Upper lobe of left lung (tissue), 6 donors: Measurements from ENCODE around the gene OTUD3. TPM values are rescaled to one million over a fixed set of nuclear protein-coding genes. Genes with fewer than 3 reads are reported as not detected.

Source experiments
- ATAC-seq, 2 donors: fragments of 200-7000 bp; cut with Tn5 transposase; one replicate each; pipeline ENCODE4 v1.9.1; 2022; ENCODE audit warnings: mild to moderate bottlenecking in 2 of 2, moderate library complexity in 2 of 2; ENCODE audit not compliant: low FRiP score in 2 of 2
- DNase-seq, 2 donors: peaks; one replicate each; pipeline ENCODE4 v3.0.0-alpha.2; 2019 to 2020
- H3K27ac ChIP-seq, 4 donors: fragments of 200-600 bp; sonication (generic); one replicate each; pipeline ENCODE4 v1.5.1; 2016 to 2019
- H3K27me3 ChIP-seq, 4 donors: fragments of 200-600 bp; sonication (generic); one replicate each; pipeline ENCODE4 v1.5.1; 2017 to 2019
- H3K36me3 ChIP-seq, 4 donors: fragments of 200-600 bp; sonication (generic); one replicate each; pipeline ENCODE4 v1.5.1; 2016 to 2019
- H3K4me1 ChIP-seq, 4 donors: fragments of 200-600 bp; sonication (generic); one replicate each; pipeline ENCODE4 v1.5.1; 2018 to 2019
- H3K4me3 ChIP-seq, 4 donors: fragments of 200-600 bp; sonication (generic); one replicate each; pipeline ENCODE4 v1.5.1; 2017 to 2019; ENCODE audit warnings: mild to moderate bottlenecking in 2 of 4, moderate library complexity in 1 of 4
- H3K9me3 ChIP-seq, 4 donors: fragments of 200-600 bp; sonication (generic); one replicate each; pipeline ENCODE4 v1.5.1; 2018 to 2019
- EP300 ChIP-seq, 4 donors: sonication (generic); formaldehyde crosslinking; IDR thresholded peaks; one replicate each; pipeline ENCODE4 v1.5.1; 2017; ENCODE audit warnings: antibody characterized with exemption in 4 of 4, control low read depth in 2 of 4
- POLR2A ChIP-seq, 4 donors: fragments of 450-650 bp; IDR thresholded peaks; one replicate each; pipeline ENCODE4 v1.5.1; 2016 to 2017; ENCODE audit warnings: antibody characterized with exemption in 4 of 4, mild to moderate bottlenecking in 2 of 4
- POLR2AphosphoS5 ChIP-seq, 2 donors: sonication (generic); formaldehyde crosslinking; IDR thresholded peaks; one replicate each; pipeline ENCODE4 v1.5.1; 2017; ENCODE audit warnings: antibody characterized with exemption in 2 of 2
- WGBS, 2 donors: methylation state at CpG; one replicate each; pipeline ENCODE4 v1.1.5; 2017 to 2018; 5-methylcytosine and 5-hydroxymethylcytosine counted together
- total RNA-seq, 6 donors: library from RNA; depleted of rRNA in 4 of 6; stranded (reverse); fragments of >200 nt in 4 of 6; gene quantifications; one replicate each; pipeline versions ENCODE4 v1.1.0 to v1.2.1, GENCODE V29; 2016 to 2021
- TF ChIP-seq, protein P1 (sequence below), 6 experiments: fragments of 450-650 bp in 4 of 6; fragments of 200-600 bp in 2 of 6; sonication (generic) in 2 of 6; IDR thresholded peaks; one replicate each; pipeline ENCODE4 v1.5.1; 2016 to 2019; ENCODE audit warnings: antibody characterized with exemption in 6 of 6
- donor health status: DM: no; HTN: no; CAD: no; lungs with moderate emphysema.
- donor health status: DM: no; HTN: yes; CAD: no; lungs with severe emphysema.

Gene OTUD3
- total RNA-seq, 6 donors from 2014 or later: 3.1 to 8.6 (median 6.9) TPM

DNA sequence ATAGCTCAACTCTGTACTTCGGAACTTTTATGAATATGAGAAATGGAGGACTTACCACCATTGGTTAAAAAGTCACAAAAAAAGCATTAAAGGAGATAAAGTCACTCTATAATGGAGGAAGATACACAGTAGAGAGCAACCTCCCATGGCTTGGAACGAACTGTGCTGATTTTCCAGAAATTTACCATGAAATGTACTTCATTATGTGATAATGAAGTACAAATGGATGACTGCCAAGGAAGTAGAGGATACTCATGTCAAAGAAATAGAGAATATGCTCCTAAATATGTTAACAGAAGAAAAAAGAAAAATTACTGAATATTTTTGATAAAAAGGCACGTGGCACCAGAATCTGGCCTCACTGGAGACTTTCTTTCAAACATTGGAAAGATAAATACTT, 64.8 kb downstream of the OTUD3 start:
- no peaks in the 10 kb centered on the region for H3K36me3 ChIP-seq
- TF ChIP-seq, protein P1, sequence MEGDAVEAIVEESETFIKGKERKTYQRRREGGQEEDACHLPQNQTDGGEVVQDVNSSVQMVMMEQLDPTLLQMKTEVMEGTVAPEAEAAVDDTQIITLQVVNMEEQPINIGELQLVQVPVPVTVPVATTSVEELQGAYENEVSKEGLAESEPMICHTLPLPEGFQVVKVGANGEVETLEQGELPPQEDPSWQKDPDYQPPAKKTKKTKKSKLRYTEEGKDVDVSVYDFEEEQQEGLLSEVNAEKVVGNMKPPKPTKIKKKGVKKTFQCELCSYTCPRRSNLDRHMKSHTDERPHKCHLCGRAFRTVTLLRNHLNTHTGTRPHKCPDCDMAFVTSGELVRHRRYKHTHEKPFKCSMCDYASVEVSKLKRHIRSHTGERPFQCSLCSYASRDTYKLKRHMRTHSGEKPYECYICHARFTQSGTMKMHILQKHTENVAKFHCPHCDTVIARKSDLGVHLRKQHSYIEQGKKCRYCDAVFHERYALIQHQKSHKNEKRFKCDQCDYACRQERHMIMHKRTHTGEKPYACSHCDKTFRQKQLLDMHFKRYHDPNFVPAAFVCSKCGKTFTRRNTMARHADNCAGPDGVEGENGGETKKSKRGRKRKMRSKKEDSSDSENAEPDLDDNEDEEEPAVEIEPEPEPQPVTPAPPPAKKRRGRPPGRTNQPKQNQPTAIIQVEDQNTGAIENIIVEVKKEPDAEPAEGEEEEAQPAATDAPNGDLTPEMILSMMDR (IDR thresholded peaks at IDR 0.05): no peak
- H3K4me3 ChIP-seq: no peak overlapping the region
- H3K9me3 ChIP-seq: no peaks in the 10 kb centered on the region
- H3K4me1 ChIP-seq: no peaks in the 10 kb centered on the region
- ATAC-seq: no peak
- WGBS, 2 donors: 56 to 69% methylated on average over 3 of the region's 3 CpGs
- no peaks in the 10 kb centered on the region for H3K27me3 ChIP-seq
- no peak for DNase-seq
- no peak overlapping the region for H3K27ac ChIP-seq

DNA sequence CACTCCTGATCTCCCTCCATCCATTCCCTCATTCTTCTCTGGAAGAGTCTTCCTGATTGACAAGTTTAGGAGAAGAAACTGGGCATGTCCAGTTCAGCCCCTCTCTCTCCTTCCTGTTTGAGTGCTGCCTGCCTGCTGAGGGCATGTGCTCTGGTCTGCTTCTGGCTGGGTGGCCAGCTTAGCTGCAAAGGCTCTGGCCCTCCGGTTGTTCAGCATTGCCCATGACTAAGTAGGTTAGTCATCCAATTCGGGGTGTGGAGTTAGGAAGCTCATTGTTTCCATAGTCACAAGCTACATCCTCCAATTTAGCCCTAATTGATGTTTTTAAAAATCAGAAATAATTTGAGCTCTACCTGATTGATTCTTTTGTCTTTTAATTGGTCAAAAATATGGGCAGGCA, 66.8 kb downstream of the OTUD3 start:
- Histone ChIP-seq H3K36me3 (no peaks in the 10 kb centered on the region), H3K4me1 (no peaks in the 10 kb centered on the region), H3K27ac (no peak overlapping the region), H3K9me3 (peaks cover 0 to 3% (median 0%) of the 10 kb centered on the region in 4 donors), H3K4me3 (no peak overlapping the region), H3K27me3 (no peaks in the 10 kb centered on the region)
- TF ChIP-seq EP300 (IDR thresholded peaks at IDR 0.05) (no peak), POLR2A (IDR thresholded peaks at IDR 0.05) (no peak), POLR2AphosphoS5 (IDR thresholded peaks at IDR 0.05) (no peak)
- TF ChIP-seq, protein P1 (IDR thresholded peaks at IDR 0.05): no peak
- ATAC-seq (peak in 1 of 2 donors; percentile 69), DNase-seq (no peak)
- WGBS, 2 donors: 57 to 67% methylated on average over 1 to 2 of the region's 2 CpGs

DNA sequence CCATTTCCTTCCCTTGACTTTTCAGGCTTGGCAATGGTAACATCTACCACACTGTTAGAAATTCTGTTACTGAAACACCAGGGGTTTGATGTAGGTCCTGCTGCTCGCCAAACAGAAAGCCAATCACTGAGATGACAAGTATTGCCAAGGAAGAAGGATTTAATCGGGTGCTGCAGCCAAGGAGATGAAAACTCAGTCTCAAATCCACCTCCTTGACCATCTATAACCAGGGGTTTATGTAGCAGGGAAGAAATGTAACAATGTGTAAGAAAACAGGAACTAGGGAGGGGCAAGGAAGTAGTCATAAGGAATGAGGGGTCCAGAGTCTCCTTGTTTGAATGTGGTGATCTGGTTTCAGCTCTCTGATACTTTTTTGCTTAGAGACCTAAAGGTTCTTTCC, 71.9 kb downstream of the OTUD3 start:
- no peaks in the 10 kb centered on the region for H3K27me3 ChIP-seq
- H3K4me1 ChIP-seq: no peaks in the 10 kb centered on the region
- 84 to 88% methylated on average over 2 of the region's 2 CpGs for WGBS, 2 donors
- ATAC-seq (no peak), DNase-seq (no peak)
- H3K36me3 ChIP-seq: no peaks in the 10 kb centered on the region
- H3K9me3 ChIP-seq: peaks cover 0 to 3% (median 0%) of the 10 kb centered on the region in 4 donors
- no peak overlapping the region for H3K4me3 ChIP-seq
- H3K27ac ChIP-seq: no peak overlapping the region
- TF ChIP-seq POLR2AphosphoS5 (IDR thresholded peaks at IDR 0.05) (no peak), EP300 (IDR thresholded peaks at IDR 0.05) (no peak), POLR2A (IDR thresholded peaks at IDR 0.05) (no peak)
- TF ChIP-seq, protein P1 (IDR thresholded peaks at IDR 0.05): no peak

DNA sequence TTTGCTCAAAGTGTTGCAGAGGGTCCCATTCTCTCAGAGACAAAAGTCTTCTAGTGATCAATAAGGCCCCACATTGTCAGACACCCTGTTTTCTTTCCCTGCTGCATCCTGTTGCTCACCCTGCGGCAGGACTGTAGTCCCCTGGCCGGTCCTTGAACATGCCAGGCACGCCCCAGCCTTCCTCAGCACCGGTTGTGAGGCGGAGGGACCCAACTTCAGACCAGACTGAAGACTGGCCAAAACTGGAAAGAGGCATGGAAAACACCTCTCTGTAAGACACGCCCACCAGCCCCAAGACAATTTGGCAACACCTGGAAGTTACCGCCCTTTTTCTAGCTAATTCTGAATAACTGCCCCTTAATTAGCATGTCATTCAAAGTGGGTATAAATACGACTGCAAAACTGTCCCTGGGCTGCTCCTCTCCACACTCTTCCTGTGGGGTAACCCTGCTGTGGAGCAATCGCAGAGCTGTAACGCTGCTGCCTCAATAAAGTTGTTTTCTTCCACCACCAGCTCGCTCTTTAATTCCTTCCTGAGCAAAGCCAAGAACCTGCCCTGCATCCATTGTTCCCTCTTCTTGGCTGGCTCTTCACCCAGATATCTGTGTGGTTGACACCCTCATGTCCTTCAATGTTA, 73.5 kb downstream of the OTUD3 start:
- Histone ChIP-seq H3K4me1 (no peaks in the 10 kb centered on the region), H3K27ac (no peak overlapping the region), H3K4me3 (no peak overlapping the region), H3K36me3 (no peaks in the 10 kb centered on the region), H3K9me3 (peaks cover 0 to 3% (median 0%) of the 10 kb centered on the region in 4 donors), H3K27me3 (no peaks in the 10 kb centered on the region)
- ATAC-seq: no peak
- 53 to 69% methylated on average over 6 to 11 of the region's 11 CpGs for WGBS, 2 donors
- no peak for TF ChIP-seq EP300 (IDR thresholded peaks at IDR 0.05)
- no peak for DNase-seq

DNA sequence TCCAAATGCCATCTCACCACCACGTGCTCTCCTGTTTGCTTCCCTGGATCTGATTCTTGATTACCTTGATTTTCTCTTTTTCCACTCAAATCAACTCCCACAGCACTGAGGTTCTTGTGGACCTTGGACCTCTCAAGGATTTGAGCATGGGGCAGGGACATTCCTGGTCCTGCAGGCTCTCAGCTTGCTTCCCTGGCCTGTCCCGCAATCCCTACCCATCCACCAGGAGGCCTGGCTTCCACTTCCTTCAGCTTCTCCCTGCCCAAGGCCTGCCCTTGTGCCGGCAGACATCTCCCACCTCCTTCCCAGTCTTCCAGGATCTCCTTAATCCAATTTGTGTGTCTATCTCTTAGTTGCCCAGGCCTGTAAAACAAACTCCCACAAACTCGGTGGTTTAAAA, 75.6 kb downstream of the OTUD3 start:
- no peak for ATAC-seq

More for the DNA sequence above, 75.6 kb downstream of the OTUD3 start:
- Histone ChIP-seq H3K36me3 (no peaks in the 10 kb centered on the region), H3K9me3 (peaks cover 0 to 3% (median 0%) of the 10 kb centered on the region in 4 donors), H3K4me3 (no peak overlapping the region), H3K4me1 (no peaks in the 10 kb centered on the region), H3K27ac (no peak overlapping the region), H3K27me3 (no peaks in the 10 kb centered on the region)
- TF ChIP-seq, protein P1 (IDR thresholded peaks at IDR 0.05): no peak
- TF ChIP-seq EP300 (IDR thresholded peaks at IDR 0.05) (no peak), POLR2A (IDR thresholded peaks at IDR 0.05) (no peak), POLR2AphosphoS5 (IDR thresholded peaks at IDR 0.05) (no peak)
- DNase-seq: no peak
- 72 to 76% methylated on average over 4 of the region's 4 CpGs for WGBS, 2 donors
